Immature natural killer cell (primary cell): Measurements from ENCODE around the gene SNRNP25. TPM values are rescaled to one million over a fixed set of nuclear protein-coding genes. Genes with fewer than 3 reads are reported as not detected.
A peak's percentile ranks its signal among the peaks of the same experiment; 100 is the strongest.
"Not testable (repeated sequence)": the region's sequence is repeated elsewhere in the genome, so short reads cannot be mapped to it uniquely, and the experiment has no call there.

Experiments
- DNase-seq, 3 donors: peaks; one replicate each; pipeline ENCODE4 v3.0.0; 2022; ENCODE audit warnings: mixed read lengths in 1 of 3
- H3K27ac Mint-ChIP-seq, 6 donors: one replicate each; pipeline ENCODE4 v1.8.0; 2020; ENCODE audit warnings: mixed read lengths in 6 of 6, mild to moderate bottlenecking in 5 of 6, inconsistent platforms in 4 of 6, moderate library complexity in 3 of 6
- H3K27me3 Mint-ChIP-seq, 3 donors: one replicate each; pipeline ENCODE4 v1.8.0; 2020 to 2021; ENCODE audit warnings: low read depth in 3 of 3, mild to moderate bottlenecking in 3 of 3, mixed read lengths in 3 of 3, moderate library complexity in 3 of 3, inconsistent platforms in 1 of 3
- H3K36me3 Mint-ChIP-seq, 3 donors: one replicate each; pipeline ENCODE4 v1.8.0; 2020; ENCODE audit warnings: mixed read lengths in 3 of 3, inconsistent platforms in 2 of 3, mild to moderate bottlenecking in 2 of 3
- H3K4me1 Mint-ChIP-seq, 2 donors: one replicate each; pipeline ENCODE4 v1.8.0; 2020; ENCODE audit warnings: inconsistent platforms in 2 of 2, mild to moderate bottlenecking in 2 of 2, mixed read lengths in 2 of 2, moderate library complexity in 1 of 2
- H3K4me3 Mint-ChIP-seq, 5 donors: one replicate each; pipeline ENCODE4 v1.8.0; 2020; ENCODE audit warnings: mild to moderate bottlenecking in 5 of 5, mixed read lengths in 5 of 5, inconsistent platforms in 3 of 5, moderate library complexity in 3 of 5
- H3K9me3 Mint-ChIP-seq, 6 donors: one replicate each; pipeline ENCODE4 v1.8.0; 2020; ENCODE audit warnings: mild to moderate bottlenecking in 6 of 6, mixed read lengths in 6 of 6, inconsistent platforms in 4 of 6, moderate library complexity in 3 of 6
- polyA plus RNA-seq, 3 donors: library from polyadenylated mRNA; unstranded; fragments of 300-500 nt; fragmentation: Illumina TruSeq; gene quantifications; one replicate each; pipeline ENCODE4 v1.2.3, GENCODE V29; 2021

Gene SNRNP25
- 10 to 100 TPM; 22.0 to 51.1 (median 30.7) TPM for polyA plus RNA-seq

GRCh38 chr16:53346-54236, at the start of gene SNRNP25, which contains the start of gene POLR3K:
SNRNP25 (plus strand) TSS chr16:53828; CDS start chr16:54017, 189 bp downstream.
POLR3K (minus strand) TSS chr16:53608; CDS start chr16:53586, 22 bp downstream.
- peaks cover 8 to 13% (median 11%) of the 10 kb centered on the region in 3 donors for H3K27me3 Mint-ChIP-seq
- H3K4me3 Mint-ChIP-seq = peak within 1 kb of the TSS; percentile 91 to 96 (median 94)
- H3K9me3 Mint-ChIP-seq = no peaks in the 10 kb centered on the region
- H3K27ac Mint-ChIP-seq = peak within 1 kb of the TSS; percentile 82 to 97 (median 90)
- DNase-seq = peak; percentile 94 to 96 (median 95)
- peaks cover 28 to 45% of the 10 kb centered on the region in 2 donors for H3K4me1 Mint-ChIP-seq
- H3K36me3 Mint-ChIP-seq = peaks cover 0 to 7% (median 0%) of the 10 kb centered on the region in 3 donors

- H3K4me1 Mint-ChIP-seq = no peaks in the 10 kb centered on the region
- H3K27ac Mint-ChIP-seq = no peak overlapping the region
- DNase-seq = no peak
- H3K27me3 Mint-ChIP-seq = peaks cover 0 to 5% (median 1%) of the 10 kb centered on the region in 3 donors
- H3K36me3 Mint-ChIP-seq = no peaks in the 10 kb centered on the region
- H3K4me3 Mint-ChIP-seq = peak overlapping the region; percentile 40 to 73 (median 57)
- no peaks in the 10 kb centered on the region for H3K9me3 Mint-ChIP-seq
Observed at GRCh38 chr16:9903-10665, 43.5 kb upstream of the SNRNP25 start.

GRCh38 chr16:10772-11171, 42.9 kb upstream of the SNRNP25 start:
- not testable (repeated sequence) for H3K9me3 Mint-ChIP-seq, H3K36me3 Mint-ChIP-seq, H3K27me3 Mint-ChIP-seq, H3K4me1 Mint-ChIP-seq
- Mint-ChIP-seq H3K27ac (peak overlapping the region in 1 of 6 donors; percentile 28), H3K4me3 (peak overlapping the region in 1 of 5 donors; percentile 15)
- DNase-seq = peak; percentile 89 to 91 (median 90)

- not testable (repeated sequence) for H3K4me1 Mint-ChIP-seq, DNase-seq, H3K36me3 Mint-ChIP-seq, H3K9me3 Mint-ChIP-seq, H3K4me3 Mint-ChIP-seq, H3K27ac Mint-ChIP-seq, H3K27me3 Mint-ChIP-seq
Observed at GRCh38 chr16:17062-17765, 36.4 kb upstream of the SNRNP25 start.

- not testable (repeated sequence) for H3K36me3 Mint-ChIP-seq, H3K4me3 Mint-ChIP-seq, DNase-seq, H3K27me3 Mint-ChIP-seq, H3K4me1 Mint-ChIP-seq, H3K9me3 Mint-ChIP-seq, H3K27ac Mint-ChIP-seq
Observed at GRCh38 chr16:20886-21285, 32.7 kb upstream of the SNRNP25 start.

GRCh38 chr16:24151-24550, 29.5 kb upstream of the SNRNP25 start:
- H3K27me3 Mint-ChIP-seq, DNase-seq, H3K9me3 Mint-ChIP-seq, H3K4me3 Mint-ChIP-seq, H3K36me3 Mint-ChIP-seq, H3K4me1 Mint-ChIP-seq, H3K27ac Mint-ChIP-seq: not testable (repeated sequence)

- not testable (repeated sequence) for H3K27ac Mint-ChIP-seq, H3K27me3 Mint-ChIP-seq, H3K4me3 Mint-ChIP-seq, H3K4me1 Mint-ChIP-seq, H3K36me3 Mint-ChIP-seq, DNase-seq, H3K9me3 Mint-ChIP-seq
Observed at GRCh38 chr16:25926-26348, 27.7 kb upstream of the SNRNP25 start.

GRCh38 chr16:30627-31026, 23.0 kb upstream of the SNRNP25 start:
- not testable (repeated sequence) for H3K27me3 Mint-ChIP-seq, H3K4me1 Mint-ChIP-seq, H3K9me3 Mint-ChIP-seq, H3K36me3 Mint-ChIP-seq, H3K27ac Mint-ChIP-seq, H3K4me3 Mint-ChIP-seq, DNase-seq

GRCh38 chr16:33154-33876, 20.3 kb upstream of the SNRNP25 start:
- H3K27me3 Mint-ChIP-seq, H3K4me3 Mint-ChIP-seq, H3K36me3 Mint-ChIP-seq, DNase-seq, H3K4me1 Mint-ChIP-seq, H3K27ac Mint-ChIP-seq, H3K9me3 Mint-ChIP-seq: not testable (repeated sequence)

- no peak overlapping the region for H3K4me3 Mint-ChIP-seq
- H3K9me3 Mint-ChIP-seq = no peaks in the 10 kb centered on the region
- no peak for DNase-seq
- peaks cover 6 to 11% of the 10 kb centered on the region in 2 donors for H3K4me1 Mint-ChIP-seq
- H3K27ac Mint-ChIP-seq = peak overlapping the region in 2 of 6 donors; percentile 13 to 23
- H3K27me3 Mint-ChIP-seq = peaks cover 0 to 2% (median 0%) of the 10 kb centered on the region in 3 donors
- H3K36me3 Mint-ChIP-seq = no peaks in the 10 kb centered on the region
Observed at GRCh38 chr16:33877-34647, 19.6 kb upstream of the SNRNP25 start.

GRCh38 chr16:34648-34987, 19.0 kb upstream of the SNRNP25 start:
- no peaks in the 10 kb centered on the region for H3K9me3 Mint-ChIP-seq
- H3K27me3 Mint-ChIP-seq = peaks cover 0 to 2% (median 0%) of the 10 kb centered on the region in 3 donors
- H3K36me3 Mint-ChIP-seq = no peaks in the 10 kb centered on the region
- no peak overlapping the region for H3K4me3 Mint-ChIP-seq
- peak overlapping the region in 2 of 6 donors; percentile 13 to 23 for H3K27ac Mint-ChIP-seq
- H3K4me1 Mint-ChIP-seq = peaks cover 10 to 16% of the 10 kb centered on the region in 2 donors
- no peak for DNase-seq

GRCh38 chr16:35011-35677, 18.5 kb upstream of the SNRNP25 start:
- DNase-seq = no peak
- H3K4me1 Mint-ChIP-seq = peaks cover 10 to 19% of the 10 kb centered on the region in 2 donors
- H3K9me3 Mint-ChIP-seq = no peaks in the 10 kb centered on the region
- no peak overlapping the region for H3K27ac Mint-ChIP-seq
- H3K36me3 Mint-ChIP-seq = no peaks in the 10 kb centered on the region
- H3K27me3 Mint-ChIP-seq = peaks cover 0 to 2% (median 0%) of the 10 kb centered on the region in 3 donors
- H3K4me3 Mint-ChIP-seq = no peak overlapping the region
